Activated naive CD4-positive, alpha-beta T cell treated with anti-CD3 and anti-CD28 coated beads for 36 hours (primary cell): ENCODE measurements around the gene AP1M2. TPM values are rescaled to one million over a fixed set of nuclear protein-coding genes. Genes with fewer than 3 reads are reported as not detected.
A peak's percentile ranks its signal among the peaks of the same experiment; 100 is the strongest.

Experiments used
- CTCF ChIA-PET: fragments of 350-600 bp; sonication (Branson Sonifier 250); formaldehyde crosslinking; loops from one replicate; lab custom pipeline; 2021; ENCODE audit warnings: antibody characterized with exemption; lab: Charles Lee
- DNase-seq: peaks from one replicate; pipeline ENCODE4 v3.0.0-alpha.2; 2020
- H3K27ac Mint-ChIP-seq: one replicate; pipeline ENCODE4 v1.8.0; 2021; ENCODE audit warnings: mild to moderate bottlenecking, mixed read lengths
- H3K27me3 Mint-ChIP-seq: one replicate; pipeline ENCODE4 v1.8.0; 2021; ENCODE audit warnings: low read depth, mixed read lengths
- H3K36me3 Mint-ChIP-seq: one replicate; pipeline ENCODE4 v1.8.0; 2021; ENCODE audit warnings: low read depth, mixed read lengths
- H3K4me1 Mint-ChIP-seq: one replicate; pipeline ENCODE4 v1.8.0; 2021; ENCODE audit warnings: low read depth, mixed read lengths
- H3K4me3 Mint-ChIP-seq: one replicate; pipeline ENCODE4 v1.8.0; 2021; ENCODE audit warnings: mild to moderate bottlenecking, moderate library complexity, mixed read lengths
- H3K9me3 Mint-ChIP-seq: one replicate; pipeline ENCODE4 v1.8.0; 2021; ENCODE audit warnings: mixed read lengths
- intact Hi-C: fragments of 100-400 bp; cut with micrococcal nuclease; formaldehyde crosslinking; loops from one replicate; pipeline ENCODE4 v1.15.1; 2023
- total RNA-seq, 2 experiments: library from RNA; stranded (reverse); gene quantifications; one replicate each; pipeline ENCODE4 v1.2.3, GENCODE V29; 2021

The AP1M2 gene
- total RNA-seq = not detected

DNA sequence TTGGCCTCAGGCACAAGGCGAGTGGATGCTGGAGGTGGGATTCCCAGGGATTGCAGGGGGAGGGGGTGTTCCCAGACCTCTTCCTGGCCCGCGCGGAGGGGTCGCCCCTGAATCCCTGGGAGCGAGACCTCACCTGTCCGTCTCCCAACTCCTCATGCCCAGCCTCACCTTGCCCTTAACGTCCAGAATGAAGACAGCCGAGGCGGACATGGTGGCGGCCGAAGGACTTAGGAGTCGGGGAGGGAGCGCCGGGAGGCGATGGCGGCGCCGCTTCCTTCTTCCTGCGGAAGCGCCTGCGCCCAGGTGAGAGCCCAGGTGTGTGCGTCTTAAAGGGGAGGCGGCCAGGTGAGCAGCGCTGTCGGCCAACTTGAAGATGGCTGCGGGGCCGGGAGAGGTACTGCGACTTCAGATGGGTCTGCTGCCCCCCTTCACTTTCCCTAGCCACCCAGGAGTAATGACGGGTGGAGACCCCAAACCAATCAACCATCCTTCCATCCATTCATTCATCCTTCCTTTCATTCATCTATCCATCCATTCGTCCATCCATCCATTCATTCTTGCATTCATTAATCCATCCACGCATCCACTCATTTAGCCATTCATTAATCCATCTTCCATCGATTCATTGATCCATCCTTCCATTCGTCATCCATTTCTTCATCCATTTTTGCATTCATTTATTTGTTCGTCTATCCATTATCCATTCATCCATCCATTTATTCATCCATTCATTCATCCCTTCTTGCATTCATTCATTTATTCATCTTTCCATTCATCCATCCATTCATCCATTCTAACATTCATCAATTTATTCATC, at the start of gene AP1M2:
TSS of gene AP1M2 (minus strand) at position 291 of the 817 bp plus-strand sequence. CDS start at position 210, 81 bp downstream.
- intact Hi-C loops = no loop called here
- Mint-ChIP-seq H3K4me3 (no peak within 1 kb of the TSS), H3K9me3 (no peaks in the 10 kb centered on the region), H3K27me3 (peaks cover 6% of the 10 kb centered on the region), H3K4me1 (peaks cover 5% of the 10 kb centered on the region), H3K36me3 (no peaks in the 10 kb centered on the region), H3K27ac (no peak within 1 kb of the TSS)
- DNase-seq = no peak
- CTCF ChIA-PET = interaction anchor here (9.0 kb wide), 1 partner anchor 57 kb away, joined by 251 read pairs; no protein-coding TSS in a partner anchor

DNA sequence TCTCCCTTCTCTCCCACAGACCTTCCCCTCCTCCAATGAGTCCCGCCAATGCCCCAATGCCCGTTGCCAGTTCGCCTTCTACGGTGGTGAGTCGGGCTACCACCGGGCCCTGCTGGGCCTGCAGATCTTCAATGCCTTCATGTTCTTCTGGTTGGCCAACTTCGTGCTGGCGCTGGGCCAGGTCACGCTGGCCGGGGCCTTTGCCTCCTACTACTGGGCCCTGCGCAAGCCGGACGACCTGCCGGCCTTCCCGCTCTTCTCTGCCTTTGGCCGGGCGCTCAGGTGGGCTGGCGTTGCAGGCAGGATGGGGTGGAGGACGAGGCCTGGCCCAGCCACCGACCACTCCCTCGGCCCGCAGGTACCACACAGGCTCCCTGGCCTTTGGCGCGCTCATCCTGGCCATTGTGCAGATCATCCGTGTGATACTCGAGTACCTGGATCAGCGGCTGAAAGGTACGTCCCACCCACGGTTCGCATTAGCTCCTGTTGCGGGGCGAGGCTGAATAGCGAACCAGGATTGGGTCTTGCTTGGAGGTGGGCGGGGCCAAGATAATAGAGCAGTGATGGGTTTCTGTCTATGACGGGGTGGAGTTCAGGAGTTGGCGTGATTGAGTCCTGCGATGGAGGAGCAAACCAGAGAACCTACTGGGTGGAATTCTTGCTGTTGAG, 49.3 kb upstream of the AP1M2 start:
- no peak overlapping the region for H3K4me3 Mint-ChIP-seq
- CTCF ChIA-PET = no interaction called here
- intact Hi-C loops = no loop called here
- H3K4me1 Mint-ChIP-seq = peaks cover 6% of the 10 kb centered on the region
- H3K9me3 Mint-ChIP-seq = no peaks in the 10 kb centered on the region
- peaks cover 37% of the 10 kb centered on the region for H3K36me3 Mint-ChIP-seq
- no peaks in the 10 kb centered on the region for H3K27me3 Mint-ChIP-seq
- H3K27ac Mint-ChIP-seq = peak overlapping the region; percentile 58
- no peak for DNase-seq

DNA sequence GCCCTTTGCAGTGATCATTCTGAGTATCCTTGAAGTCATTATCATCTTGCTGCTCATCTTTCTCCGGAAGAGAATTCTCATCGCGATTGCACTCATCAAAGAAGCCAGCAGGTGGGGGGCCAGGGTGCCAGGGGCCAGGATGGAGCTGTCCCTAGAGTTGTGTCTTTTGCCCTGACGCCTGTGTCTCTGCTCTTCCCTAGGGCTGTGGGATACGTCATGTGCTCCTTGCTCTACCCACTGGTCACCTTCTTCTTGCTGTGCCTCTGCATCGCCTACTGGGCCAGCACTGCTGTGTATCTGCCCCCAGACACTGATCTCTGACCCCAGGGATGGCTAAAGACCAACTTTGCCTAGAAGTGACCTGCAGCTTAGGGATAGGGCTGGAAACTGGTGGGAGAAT, 47.9 kb upstream of the AP1M2 start:
- H3K9me3 Mint-ChIP-seq = no peaks in the 10 kb centered on the region
- intact Hi-C loops = no loop called here
- H3K27me3 Mint-ChIP-seq = no peaks in the 10 kb centered on the region
- DNase-seq = no peak
- CTCF ChIA-PET = no interaction called here
- no peaks in the 10 kb centered on the region for H3K4me1 Mint-ChIP-seq
- H3K36me3 Mint-ChIP-seq = peaks cover 40% of the 10 kb centered on the region
- H3K4me3 Mint-ChIP-seq = no peak overlapping the region
- no peak overlapping the region for H3K27ac Mint-ChIP-seq

- Mint-ChIP-seq H3K9me3 (no peaks in the 10 kb centered on the region), H3K36me3 (peaks cover 40% of the 10 kb centered on the region), H3K27ac (peak overlapping the region; percentile 53), H3K4me1 (no peaks in the 10 kb centered on the region), H3K4me3 (no peak overlapping the region), H3K27me3 (no peaks in the 10 kb centered on the region)
- intact Hi-C loops = no loop called here
- CTCF ChIA-PET = interaction anchor here (0.6 to 1.5 kb wide), 3 partner anchors 10 to 53 kb away, joined by 3 read pairs; no protein-coding TSS in a partner anchor
- no peak for DNase-seq
Measured at GRCh38 chr19:10634430-10634829, 47.3 kb upstream of the AP1M2 start.

GRCh38 chr19:10631874-10632273, 44.8 kb upstream of the AP1M2 start:
- Mint-ChIP-seq H3K9me3 (no peaks in the 10 kb centered on the region), H3K4me3 (no peak overlapping the region), H3K27ac (no peak overlapping the region), H3K4me1 (no peaks in the 10 kb centered on the region), H3K36me3 (peaks cover 35% of the 10 kb centered on the region), H3K27me3 (no peaks in the 10 kb centered on the region)
- intact Hi-C loops = no loop called here
- CTCF ChIA-PET = no interaction called here
- no peak for DNase-seq

GRCh38 chr19:10625762-10626138, 38.6 kb upstream of the AP1M2 start:
- Mint-ChIP-seq H3K4me1 (peaks cover 34% of the 10 kb centered on the region), H3K4me3 (no peak overlapping the region), H3K9me3 (no peaks in the 10 kb centered on the region), H3K36me3 (peaks cover 13% of the 10 kb centered on the region), H3K27me3 (no peaks in the 10 kb centered on the region), H3K27ac (no peak overlapping the region)
- no peak for DNase-seq
- CTCF ChIA-PET = interaction anchor here (0.6 to 1.2 kb wide), 2 partner anchors 21 to 45 kb away, joined by 3 to 5 read pairs; no protein-coding TSS in a partner anchor
- intact Hi-C loops = no loop called here

DNA sequence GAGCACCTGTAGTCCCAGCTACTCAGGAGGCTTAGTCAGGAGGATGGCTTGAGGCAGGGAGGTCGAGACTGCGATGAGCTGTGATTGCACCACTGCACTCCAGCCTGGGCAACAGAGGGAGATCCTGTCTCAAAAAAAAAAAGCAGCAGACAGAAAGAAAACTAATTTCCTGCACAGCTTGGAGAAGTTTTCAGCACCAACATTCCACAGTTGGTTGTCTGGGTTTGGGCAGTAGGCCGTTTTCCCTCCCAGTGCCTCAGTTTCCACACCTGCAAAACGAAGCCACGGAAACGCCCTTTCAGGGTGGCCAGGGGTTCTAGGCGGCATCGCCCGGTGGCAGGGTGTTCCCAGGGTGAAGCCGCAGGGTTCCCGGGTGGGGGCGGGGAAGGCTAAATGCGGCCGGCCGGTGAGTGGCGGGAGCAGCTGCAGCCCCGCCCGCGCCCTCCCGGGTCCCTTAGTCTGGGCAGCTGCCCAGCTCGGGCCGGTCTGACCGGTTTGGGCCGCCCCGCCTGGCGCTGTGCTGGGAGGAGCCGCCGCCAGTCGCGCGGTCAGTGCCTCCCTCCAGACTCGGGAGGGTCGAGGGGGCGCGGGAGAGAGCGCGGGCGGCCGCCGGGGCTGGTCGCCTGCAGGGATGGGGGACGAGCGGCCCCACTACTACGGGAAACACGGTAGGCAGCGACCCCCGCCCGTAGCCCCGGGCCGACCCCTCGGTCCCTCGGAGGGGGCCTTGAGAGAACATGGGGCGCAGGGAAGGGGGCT, 38.1 kb upstream of the AP1M2 start, which contains the start of gene SLC44A2:
TSS of gene SLC44A2 (plus strand) at position 551 of the 759 bp plus-strand sequence. CDS start at position 632, 81 bp downstream.
- Mint-ChIP-seq H3K9me3 (no peaks in the 10 kb centered on the region), H3K4me1 (peaks cover 38% of the 10 kb centered on the region), H3K27me3 (no peaks in the 10 kb centered on the region), H3K4me3 (no peak within 1 kb of the TSS), H3K27ac (no peak within 1 kb of the TSS), H3K36me3 (peaks cover 13% of the 10 kb centered on the region)
- no peak for DNase-seq
- CTCF ChIA-PET = interaction anchor here (1.3 kb wide), 1 partner anchor 21 kb away, joined by 3 read pairs; no protein-coding TSS in a partner anchor
- intact Hi-C loops = no loop called here

GRCh38 chr19:10624585-10624984, 37.5 kb upstream of the AP1M2 start:
- intact Hi-C loops = no loop called here
- Mint-ChIP-seq H3K4me1 (peaks cover 40% of the 10 kb centered on the region), H3K9me3 (no peaks in the 10 kb centered on the region), H3K4me3 (no peak overlapping the region), H3K27ac (no peak overlapping the region), H3K36me3 (peaks cover 13% of the 10 kb centered on the region), H3K27me3 (no peaks in the 10 kb centered on the region)
- DNase-seq = no peak
- CTCF ChIA-PET = interaction anchor here (1.3 kb wide), 1 partner anchor 22 kb away, joined by 3 read pairs; no protein-coding TSS in a partner anchor

DNA sequence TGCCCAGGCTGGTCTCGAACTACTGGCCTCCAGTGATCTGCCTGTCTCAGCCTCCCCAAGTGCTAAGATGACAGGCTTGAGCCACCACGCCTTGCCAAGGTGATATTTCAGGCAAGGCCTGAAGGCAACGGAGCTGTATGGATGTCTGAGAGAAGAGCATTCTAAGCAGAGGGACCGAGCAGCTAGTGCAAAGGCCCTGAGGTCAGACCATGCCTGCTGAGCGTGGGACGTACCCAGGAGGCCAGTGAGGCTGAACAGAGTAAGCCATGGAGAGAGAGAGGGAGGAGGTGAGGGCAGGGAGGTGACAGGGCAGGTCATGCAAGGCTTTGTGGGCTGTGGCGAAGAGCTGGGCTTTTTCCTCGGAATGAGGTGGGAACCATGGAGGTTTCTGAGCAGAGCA, 34.9 kb upstream of the AP1M2 start:
- H3K36me3 Mint-ChIP-seq = peaks cover 7% of the 10 kb centered on the region
- CTCF ChIA-PET = interaction anchor here (0.7 to 1.0 kb wide), 2 partner anchors 10 to 41 kb away, joined by 3 to 4 read pairs; no protein-coding TSS in a partner anchor
- DNase-seq = no peak
- H3K4me1 Mint-ChIP-seq = peaks cover 45% of the 10 kb centered on the region
- peak overlapping the region; percentile 43 for H3K27ac Mint-ChIP-seq
- no peak overlapping the region for H3K4me3 Mint-ChIP-seq
- H3K27me3 Mint-ChIP-seq = no peaks in the 10 kb centered on the region
- no peaks in the 10 kb centered on the region for H3K9me3 Mint-ChIP-seq
- intact Hi-C loops = no loop called here

GRCh38 chr19:10620786-10621185, 33.7 kb upstream of the AP1M2 start:
- Mint-ChIP-seq H3K27ac (peak overlapping the region; percentile 34), H3K36me3 (peaks cover 4% of the 10 kb centered on the region), H3K27me3 (no peaks in the 10 kb centered on the region), H3K4me1 (peaks cover 46% of the 10 kb centered on the region), H3K9me3 (no peaks in the 10 kb centered on the region), H3K4me3 (no peak overlapping the region)
- intact Hi-C loops = no loop called here
- CTCF ChIA-PET = interaction anchor here (0.7 to 4.7 kb wide), 3 partner anchors 12 to 40 kb away, joined by 3 to 22 read pairs (median 3); no protein-coding TSS in a partner anchor
- no peak for DNase-seq

DNA sequence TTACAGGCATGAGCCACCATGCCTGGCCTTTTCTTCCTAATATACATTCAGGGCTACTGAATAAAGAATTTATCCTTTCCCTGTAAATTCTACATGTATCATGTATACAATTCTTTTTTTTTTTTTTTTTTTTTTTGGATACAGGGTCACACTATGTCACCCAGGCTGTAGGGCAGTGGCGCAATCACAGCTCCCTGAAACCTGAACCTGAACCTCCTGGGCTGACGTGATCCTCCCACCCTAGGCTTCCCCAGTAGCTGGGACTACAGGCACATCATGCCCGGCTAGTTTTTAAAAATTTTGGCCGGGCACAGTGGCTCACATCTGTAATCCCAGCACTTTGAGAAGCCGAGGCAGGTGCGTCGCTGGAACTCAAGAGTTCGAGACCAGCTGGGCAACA, 31.7 kb upstream of the AP1M2 start:
- Mint-ChIP-seq H3K36me3 (peaks cover 8% of the 10 kb centered on the region), H3K9me3 (no peaks in the 10 kb centered on the region), H3K27ac (no peak overlapping the region), H3K27me3 (no peaks in the 10 kb centered on the region), H3K4me1 (peaks cover 46% of the 10 kb centered on the region), H3K4me3 (no peak overlapping the region)
- no peak for DNase-seq
- CTCF ChIA-PET = interaction anchor here (0.8 to 4.7 kb wide), 3 partner anchors 38 to 81 kb away, joined by 4 to 22 read pairs (median 5); no protein-coding TSS in a partner anchor
- intact Hi-C loops = no loop called here
